Measurements from ENCODE around the gene CX3CR1. TPM values are rescaled to one million over a fixed set of nuclear protein-coding genes. Genes with fewer than 3 reads are reported as not detected.

CX3CR1 gene
- polyA plus RNA-seq, 1 donor from 2014 or later = not detected

DNA sequence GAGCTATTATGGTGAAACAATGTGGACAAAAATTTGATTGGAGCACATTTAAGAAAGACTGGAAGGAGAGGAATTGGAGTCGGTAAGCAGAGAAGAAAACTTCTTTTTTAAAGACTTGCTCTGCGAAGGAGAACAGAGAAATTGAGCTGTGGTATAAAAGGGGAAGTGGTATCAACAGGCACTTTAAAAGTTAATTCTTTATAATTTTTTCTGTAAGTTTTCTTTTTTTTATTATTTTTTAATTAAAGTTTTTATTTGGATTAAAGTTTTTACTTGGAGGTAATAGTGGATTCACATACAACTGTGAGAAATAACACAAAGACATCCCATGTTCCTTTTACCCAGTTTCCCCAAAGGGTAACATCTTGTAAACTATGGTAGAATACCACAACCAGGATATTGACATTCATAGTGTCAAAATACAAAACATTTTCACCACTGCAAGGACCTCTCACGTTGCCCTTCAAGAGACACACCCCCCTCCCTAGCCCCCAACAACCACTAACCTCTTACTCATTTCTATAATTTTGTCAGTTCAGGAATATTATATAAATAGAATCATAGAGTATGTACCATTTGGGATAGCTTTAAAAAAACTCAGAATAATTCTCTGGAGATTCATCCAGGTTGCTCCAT lies 53.6 kb downstream of the CX3CR1 start:
- H3K27me3 ChIP-seq (ENCODE audit: insufficient read depth, low read depth, low read length) = no peaks in the 10 kb centered on the region
- H3K9me2 ChIP-seq (ENCODE audit: insufficient read depth, low read length) = no peaks in the 10 kb centered on the region
- H3K36me3 ChIP-seq (ENCODE audit: insufficient read depth, low read length) = no peaks in the 10 kb centered on the region
- no peak overlapping the region for H3K4me2 ChIP-seq (ENCODE audit: low read length)
- no peak overlapping the region for H3K27ac ChIP-seq (ENCODE audit: low read length)
- no peaks in the 10 kb centered on the region for H4K20me1 ChIP-seq (ENCODE audit: insufficient read depth)
- no peaks in the 10 kb centered on the region for H3K79me2 ChIP-seq (replicated peaks; ENCODE audit: insufficient read depth, low read length)
- H3K9me3 ChIP-seq (ENCODE audit: low read length) = no peaks in the 10 kb centered on the region
- H2AFZ ChIP-seq (ENCODE audit: low read depth, low read length) = no peak overlapping the region
- H3K4me3 ChIP-seq (ENCODE audit: low read length) = no peak overlapping the region
- TF ChIP-seq EZH2 (IDR thresholded peaks at IDR 0.05; ENCODE audit: borderline replicate concordance, insufficient read depth, low read length, poor library complexity, severe bottlenecking) (no peak), MXI1 (conservative IDR thresholded peaks at IDR 0.05; ENCODE audit: poor library complexity, severe bottlenecking) (no peak), POLR2AphosphoS5 (IDR thresholded peaks at IDR 0.05) (no peak), SMC3 (conservative IDR thresholded peaks at IDR 0.05; ENCODE audit: poor library complexity) (no peak), RAD21 (conservative IDR thresholded peaks at IDR 0.05) (no peak), TAF1 (IDR thresholded peaks at IDR 0.05; ENCODE audit: low read depth) (no peak), EP300 (conservative IDR thresholded peaks at IDR 0.05; ENCODE audit: poor library complexity, severe bottlenecking) (no peak), REST (IDR thresholded peaks at IDR 0.05; ENCODE audit: borderline replicate concordance) (no peak)
- TF ChIP-seq, protein P1, sequence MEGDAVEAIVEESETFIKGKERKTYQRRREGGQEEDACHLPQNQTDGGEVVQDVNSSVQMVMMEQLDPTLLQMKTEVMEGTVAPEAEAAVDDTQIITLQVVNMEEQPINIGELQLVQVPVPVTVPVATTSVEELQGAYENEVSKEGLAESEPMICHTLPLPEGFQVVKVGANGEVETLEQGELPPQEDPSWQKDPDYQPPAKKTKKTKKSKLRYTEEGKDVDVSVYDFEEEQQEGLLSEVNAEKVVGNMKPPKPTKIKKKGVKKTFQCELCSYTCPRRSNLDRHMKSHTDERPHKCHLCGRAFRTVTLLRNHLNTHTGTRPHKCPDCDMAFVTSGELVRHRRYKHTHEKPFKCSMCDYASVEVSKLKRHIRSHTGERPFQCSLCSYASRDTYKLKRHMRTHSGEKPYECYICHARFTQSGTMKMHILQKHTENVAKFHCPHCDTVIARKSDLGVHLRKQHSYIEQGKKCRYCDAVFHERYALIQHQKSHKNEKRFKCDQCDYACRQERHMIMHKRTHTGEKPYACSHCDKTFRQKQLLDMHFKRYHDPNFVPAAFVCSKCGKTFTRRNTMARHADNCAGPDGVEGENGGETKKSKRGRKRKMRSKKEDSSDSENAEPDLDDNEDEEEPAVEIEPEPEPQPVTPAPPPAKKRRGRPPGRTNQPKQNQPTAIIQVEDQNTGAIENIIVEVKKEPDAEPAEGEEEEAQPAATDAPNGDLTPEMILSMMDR (IDR thresholded peaks at IDR 0.05; ENCODE audit: poor library complexity, severe bottlenecking) = no peak
- no peaks in the 10 kb centered on the region for H3F3A ChIP-seq (ENCODE audit: insufficient read depth, low read length, poor library complexity, severe bottlenecking)
- H3K9ac ChIP-seq (ENCODE audit: low read length) = no peak overlapping the region

DNA sequence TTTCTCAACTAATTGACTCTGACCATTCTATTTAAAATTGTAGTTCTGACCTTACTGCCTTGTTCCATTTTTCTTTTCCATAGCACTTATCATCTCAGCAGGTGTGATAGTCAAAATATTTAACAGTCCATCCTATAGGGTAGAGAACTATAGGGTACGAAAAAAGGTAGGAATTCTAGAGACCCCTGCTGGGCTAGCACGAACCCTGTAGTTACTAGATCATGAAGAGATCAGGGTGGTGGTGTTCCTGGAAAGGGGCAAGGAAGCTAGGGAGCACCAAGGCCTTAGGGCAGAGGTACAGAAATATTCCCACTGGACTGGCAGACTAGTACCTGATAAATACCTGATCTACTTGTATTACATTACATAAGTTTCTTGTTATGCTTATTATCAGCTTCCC lies 55.5 kb downstream of the CX3CR1 start:
- Histone ChIP-seq H4K20me1 (ENCODE audit: insufficient read depth) (no peaks in the 10 kb centered on the region), H3K9me3 (ENCODE audit: low read length) (no peaks in the 10 kb centered on the region), H3K27ac (ENCODE audit: low read length) (no peak overlapping the region), H3K4me3 (ENCODE audit: low read length) (no peak overlapping the region), H3K9me2 (ENCODE audit: insufficient read depth, low read length) (no peaks in the 10 kb centered on the region), H3K9ac (ENCODE audit: low read length) (no peak overlapping the region), H3K27me3 (ENCODE audit: insufficient read depth, low read depth, low read length) (no peaks in the 10 kb centered on the region), H3K79me2 (replicated peaks; ENCODE audit: insufficient read depth, low read length) (no peaks in the 10 kb centered on the region), H2AFZ (ENCODE audit: low read depth, low read length) (no peak overlapping the region), H3K36me3 (ENCODE audit: insufficient read depth, low read length) (no peaks in the 10 kb centered on the region), H3K4me2 (ENCODE audit: low read length) (no peak overlapping the region), H3F3A (ENCODE audit: insufficient read depth, low read length, poor library complexity, severe bottlenecking) (no peaks in the 10 kb centered on the region)
- TF ChIP-seq TAF1 (IDR thresholded peaks at IDR 0.05; ENCODE audit: low read depth) (no peak), MXI1 (conservative IDR thresholded peaks at IDR 0.05; ENCODE audit: poor library complexity, severe bottlenecking) (no peak), POLR2AphosphoS5 (IDR thresholded peaks at IDR 0.05) (no peak), REST (IDR thresholded peaks at IDR 0.05; ENCODE audit: borderline replicate concordance) (no peak), SMC3 (conservative IDR thresholded peaks at IDR 0.05; ENCODE audit: poor library complexity) (no peak), EP300 (conservative IDR thresholded peaks at IDR 0.05; ENCODE audit: poor library complexity, severe bottlenecking) (no peak), RAD21 (conservative IDR thresholded peaks at IDR 0.05) (no peak)
- TF ChIP-seq, protein P1 (IDR thresholded peaks at IDR 0.05; ENCODE audit: poor library complexity, severe bottlenecking) = no peak

Measured in neural cell (in vitro differentiated cells).